Right renal cortex interstitium (tissue), 3 donors: ENCODE measurements around the gene MYL10. TPM values are rescaled to one million over a fixed set of nuclear protein-coding genes. Genes with fewer than 3 reads are reported as not detected.
A peak's percentile ranks its signal among the peaks of the same experiment; 100 is the strongest.
"Not testable (repeated sequence)": the region's sequence is repeated elsewhere in the genome, so short reads cannot be mapped to it uniquely, and the experiment has no call there.

ENCODE experiments used
- DNase-seq, 3 donors: peaks; one replicate each; pipeline ENCODE4 v3.0.0-alpha.2; 2013; ENCODE audit warnings: low read depth in 3 of 3, low spot score in 2 of 3
- polyA plus RNA-seq, 3 donors: library from polyadenylated mRNA; unstranded; fragments of 120-200 nt; gene quantifications; one replicate each; pipeline ENCODE4 v1.2.1, GENCODE V29; 2013; ENCODE audit not compliant: insufficient read length in 3 of 3

MYL10 gene
- polyA plus RNA-seq, 3 donors: 0.21 to 0.42 (median 0.35) TPM

DNA sequence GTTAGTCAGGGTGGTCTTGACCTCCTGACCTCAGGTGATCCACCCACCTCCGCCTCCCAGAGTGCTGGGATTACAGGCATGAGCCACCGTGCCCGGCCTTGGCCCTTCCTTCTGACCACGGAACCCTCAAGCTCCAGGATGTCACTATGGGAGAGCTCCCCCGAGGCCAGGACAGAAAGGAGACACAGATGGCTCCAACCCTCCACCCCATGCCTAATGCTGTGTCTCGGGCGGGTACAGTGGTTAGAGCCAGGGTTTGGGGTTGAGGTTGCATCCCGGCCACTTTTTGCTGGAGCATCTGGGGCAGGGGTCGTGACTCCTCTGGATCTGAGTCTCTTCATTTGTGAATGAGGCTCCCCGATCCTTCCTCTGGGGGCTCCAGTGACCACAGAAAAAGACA lies 8.1 kb downstream of the MYL10 start:
- no peak for DNase-seq

- no peak for DNase-seq
Observed at GRCh38 chr7:101620395-101620794, 8.7 kb downstream of the MYL10 start.

GRCh38 chr7:101618916-101619315 lies 10.2 kb downstream of the MYL10 start:
- DNase-seq: no peak

GRCh38 chr7:101618207-101618839 lies 10.8 kb downstream of the MYL10 start:
- no peak for DNase-seq

- DNase-seq: no peak
Observed at GRCh38 chr7:101617451-101618206, 11.5 kb downstream of the MYL10 start.

DNA sequence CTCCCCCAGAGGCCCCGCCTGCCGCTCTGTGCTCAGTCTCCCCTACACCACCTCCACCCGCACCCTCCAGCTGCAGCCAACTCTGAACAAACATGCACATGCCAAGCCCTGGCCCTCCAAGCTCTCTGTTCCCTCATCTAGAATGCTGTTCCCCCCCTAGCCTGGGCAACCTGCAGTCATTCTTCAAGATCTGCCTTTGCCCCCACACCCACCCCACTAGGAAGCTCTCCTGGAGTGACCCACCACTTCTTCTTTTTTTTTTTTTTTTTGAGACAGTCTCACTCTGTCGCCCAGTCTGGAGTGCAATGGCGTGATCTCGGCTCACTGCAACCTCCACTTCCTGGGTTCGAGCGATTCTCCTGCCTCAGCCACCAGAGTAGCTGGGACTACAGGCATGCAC lies 13.7 kb downstream of the MYL10 start:
- no peak for DNase-seq

- DNase-seq: no peak
Observed at GRCh38 chr7:101614939-101615302, 14.2 kb downstream of the MYL10 start.

DNA sequence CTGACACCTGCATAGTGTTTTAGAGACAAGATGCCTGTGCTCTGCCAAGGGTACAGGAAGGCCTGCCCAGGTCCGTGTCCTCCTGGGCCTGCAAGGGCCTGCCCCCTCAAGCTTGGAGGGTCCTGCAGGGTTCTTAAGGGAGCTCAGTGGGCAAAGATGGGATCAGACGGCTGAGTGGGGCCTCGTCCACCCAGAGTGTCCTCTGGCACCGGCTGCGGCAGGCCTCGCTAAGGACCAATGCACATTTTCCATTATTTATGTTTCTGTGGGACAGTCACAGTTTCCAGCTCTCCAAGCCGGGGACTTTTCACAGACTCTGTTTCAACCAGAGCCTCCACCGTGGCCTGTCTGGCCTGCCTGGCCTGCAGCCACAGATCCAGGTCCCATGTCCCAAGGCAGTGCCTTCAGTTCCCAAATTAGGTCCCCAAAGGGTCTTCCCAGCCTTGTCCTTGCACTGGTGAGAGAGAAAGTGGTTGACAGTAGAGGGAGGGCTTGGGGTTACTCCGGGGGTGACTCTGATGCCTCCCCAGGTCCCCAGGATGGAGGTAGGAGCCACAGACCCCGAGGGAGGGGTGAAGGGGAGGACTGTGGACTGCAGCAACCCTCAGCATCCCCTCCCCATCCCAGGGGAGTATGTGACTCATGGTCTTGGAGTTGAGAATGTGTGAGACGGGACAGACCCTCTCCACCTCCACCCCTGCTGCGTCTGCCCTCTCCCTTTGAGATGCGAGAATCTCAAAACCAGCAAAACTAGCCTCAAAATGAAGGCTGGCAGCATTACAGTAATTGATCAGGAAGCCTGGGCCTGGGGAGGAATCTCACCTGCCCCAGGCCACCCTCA lies 14.8 kb downstream of the MYL10 start:
- DNase-seq: no peak

- no peak for DNase-seq
Observed at GRCh38 chr7:101612885-101613515, 16.1 kb downstream of the MYL10 start.

GRCh38 chr7:101608772-101609713 lies 20.1 kb downstream of the MYL10 start:
- no peak for DNase-seq

DNA sequence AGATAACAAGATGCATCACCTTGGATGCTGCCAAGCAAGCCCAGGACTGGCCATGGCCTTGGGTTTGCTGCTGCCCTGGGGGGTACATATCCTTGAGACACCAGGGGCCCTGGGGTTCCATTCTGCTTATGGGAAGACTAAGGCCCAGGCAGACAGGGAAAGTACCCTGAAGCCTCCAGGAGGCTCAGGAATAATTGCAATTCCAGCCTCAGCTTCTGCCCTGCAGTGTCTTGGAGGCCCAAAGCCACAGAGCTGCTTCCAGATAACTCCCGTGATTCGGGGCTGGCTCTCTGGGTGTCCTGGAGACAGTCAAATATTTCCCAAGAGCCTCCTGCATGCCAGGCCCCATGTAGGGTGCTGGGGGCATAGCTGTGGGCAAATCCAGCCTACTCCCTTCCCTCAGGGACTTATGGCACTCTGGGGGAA lies 22.6 kb downstream of the MYL10 start:
- no peak for DNase-seq

GRCh38 chr7:101605611-101606497 lies 23.2 kb downstream of the MYL10 start:
- DNase-seq: no peak

DNA sequence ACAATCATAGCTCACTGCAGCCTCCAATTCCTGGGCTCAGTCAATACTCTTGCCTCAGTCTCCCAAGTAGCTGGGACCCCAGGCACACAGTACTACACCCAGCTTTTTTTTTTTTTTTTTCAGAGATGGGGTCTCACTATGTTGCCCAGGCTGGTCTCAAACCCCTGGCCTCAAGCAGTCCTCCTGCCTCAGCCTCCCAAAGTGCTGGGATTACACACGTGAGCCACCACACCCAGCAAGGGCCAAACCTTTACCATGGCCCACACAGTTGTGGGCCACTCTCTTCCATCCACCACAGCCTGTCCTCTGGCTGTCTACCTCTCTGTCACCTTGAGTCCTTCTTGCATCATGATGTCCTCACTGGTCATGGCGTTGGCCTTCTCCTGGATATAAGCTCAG lies 24.2 kb downstream of the MYL10 start:
- DNase-seq: not testable (repeated sequence)

DNA sequence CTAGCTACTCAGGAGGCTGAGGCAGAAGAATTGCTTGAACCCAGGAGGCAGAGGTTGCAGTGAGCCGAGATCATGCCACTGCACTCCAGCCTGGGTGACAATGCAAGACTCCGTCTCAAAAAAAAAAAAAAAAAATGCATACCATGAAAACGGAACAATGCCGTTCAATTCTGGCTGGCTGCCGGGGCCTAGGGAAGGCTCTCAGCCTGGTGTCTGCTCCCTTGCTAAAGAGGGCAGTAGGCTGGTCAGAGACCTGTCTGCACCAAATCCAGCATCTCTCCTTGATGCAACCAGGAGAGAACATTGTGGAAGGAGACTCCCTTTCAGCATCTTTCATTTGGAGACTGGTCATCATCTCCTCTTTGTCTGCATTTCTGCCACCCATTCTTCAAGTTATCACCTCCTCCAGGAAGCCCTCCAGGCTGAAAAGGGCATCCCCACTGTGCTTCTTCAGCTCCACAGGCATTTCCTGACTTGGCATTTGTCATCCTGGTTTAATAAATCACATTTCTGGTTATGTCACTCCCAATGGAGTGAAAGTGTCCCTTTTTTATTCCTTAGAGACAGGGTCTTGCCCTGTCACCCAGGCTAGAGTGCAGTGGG lies 24.7 kb downstream of the MYL10 start:
- DNase-seq: no peak

DNA sequence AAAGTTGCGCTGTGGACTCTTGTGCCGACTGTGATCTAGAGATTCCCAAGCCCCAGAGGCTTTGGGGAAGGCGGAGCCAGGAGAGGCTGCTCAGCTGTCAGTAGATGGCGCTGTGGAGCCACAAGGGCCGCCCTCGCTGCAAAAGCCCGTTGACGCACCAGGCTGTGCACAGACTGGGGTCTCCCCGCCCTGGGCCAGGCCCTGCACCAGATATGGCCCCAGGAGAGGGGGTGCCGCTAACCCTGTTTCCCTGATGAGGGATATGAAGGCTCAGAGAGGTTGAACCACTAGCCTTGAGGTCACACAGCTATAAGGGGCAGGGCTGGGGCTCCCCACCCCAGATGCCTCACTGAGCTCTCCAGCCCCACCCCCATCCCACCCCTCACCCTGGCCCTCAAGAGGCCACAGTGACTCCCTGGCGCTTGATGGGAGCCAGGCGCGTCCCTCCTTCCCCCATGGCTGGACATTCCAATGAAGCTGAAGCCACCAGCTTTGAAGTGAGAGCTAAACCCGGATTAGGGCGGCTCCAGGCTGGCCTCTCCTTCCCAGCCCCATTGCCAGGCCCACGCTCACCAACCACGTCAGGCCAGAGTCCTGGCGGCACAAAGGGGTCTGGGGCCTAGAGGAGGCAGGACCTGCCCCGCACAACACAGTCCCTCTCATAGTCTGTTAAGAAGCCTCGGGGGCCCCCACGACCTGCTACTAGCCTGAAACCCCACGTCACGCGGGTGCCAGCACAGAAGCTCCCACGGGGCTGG lies 26.4 kb downstream of the MYL10 start:
- peak in 1 of 3 donors; percentile 78 for DNase-seq

DNA sequence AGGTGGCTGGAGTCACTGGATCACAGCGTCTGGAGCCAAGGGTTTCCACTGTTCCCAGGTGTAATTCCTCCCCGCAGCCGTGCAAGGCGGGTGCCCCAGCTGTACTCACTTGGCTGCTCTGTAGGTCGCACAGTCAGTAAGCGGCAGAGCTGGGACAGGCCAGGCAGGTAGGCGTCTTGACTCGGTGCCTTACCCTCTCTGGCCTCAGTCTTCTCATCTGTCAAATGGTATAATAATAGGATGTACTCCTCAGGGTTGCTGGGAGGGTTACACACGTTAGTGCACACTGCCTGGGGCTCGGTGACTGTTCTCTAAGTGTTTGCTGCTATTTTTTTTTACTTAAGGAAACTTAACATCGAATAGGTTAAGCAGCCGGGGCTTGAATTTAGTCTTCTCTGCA lies 27.0 kb downstream of the MYL10 start:
- DNase-seq: no peak

- DNase-seq: no peak
Observed at GRCh38 chr7:101599787-101600186, 29.3 kb downstream of the MYL10 start.
